ENCODE data around the gene NTN3. TPM values are rescaled to one million over a fixed set of nuclear protein-coding genes. Genes with fewer than 3 reads are reported as not detected.

The NTN3 gene
- total and polyA plus RNA-seq, 12 donors = 0.16 to 1.5 (median 0.32) TPM; not detected in 3

DNA sequence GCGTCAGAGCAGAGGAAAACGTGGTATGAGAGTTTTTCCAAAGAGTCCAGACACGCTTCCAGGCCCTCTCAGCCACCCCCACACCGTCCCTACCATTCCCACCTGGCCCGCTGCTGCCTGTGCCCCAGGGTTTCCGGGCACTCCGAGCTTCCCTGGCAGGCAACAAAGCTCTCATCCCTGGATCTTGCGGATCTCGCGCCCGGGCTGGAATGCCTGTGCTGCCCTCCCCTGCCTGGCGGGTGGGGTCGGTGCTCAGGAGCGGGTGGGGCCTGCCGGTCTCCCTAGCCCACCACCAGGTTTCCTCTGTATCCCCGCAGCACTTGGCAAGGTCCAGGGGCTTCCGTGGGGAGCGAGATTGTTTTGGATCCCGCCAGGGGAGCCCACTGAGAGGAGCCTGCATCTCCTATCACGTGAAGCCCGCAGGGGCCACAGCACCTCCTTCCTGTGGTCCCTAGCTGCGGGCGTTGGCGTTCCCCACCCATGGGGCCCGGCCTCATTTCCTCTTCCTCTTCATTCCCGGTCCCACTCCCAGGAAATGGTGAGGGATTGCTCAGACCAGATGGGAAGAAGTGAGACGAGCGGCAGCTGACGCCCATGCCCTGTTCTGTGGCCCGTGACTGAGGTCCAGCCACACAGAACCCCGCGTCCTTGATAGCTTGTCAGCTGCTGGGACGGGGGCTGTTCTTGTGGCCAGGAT lies 14.9 kb downstream of the NTN3 start:
- H3K4me1 ChIP-seq (replicated peaks in 1 of 2) = no peaks in the 10 kb centered on the region
- 78 to 86% (median 81%) methylated on average over 14 to 33 of the region's 33 CpGs for WGBS, 4 donors
- no peak overlapping the region for H3K27ac ChIP-seq
- TF ChIP-seq, protein P1, sequence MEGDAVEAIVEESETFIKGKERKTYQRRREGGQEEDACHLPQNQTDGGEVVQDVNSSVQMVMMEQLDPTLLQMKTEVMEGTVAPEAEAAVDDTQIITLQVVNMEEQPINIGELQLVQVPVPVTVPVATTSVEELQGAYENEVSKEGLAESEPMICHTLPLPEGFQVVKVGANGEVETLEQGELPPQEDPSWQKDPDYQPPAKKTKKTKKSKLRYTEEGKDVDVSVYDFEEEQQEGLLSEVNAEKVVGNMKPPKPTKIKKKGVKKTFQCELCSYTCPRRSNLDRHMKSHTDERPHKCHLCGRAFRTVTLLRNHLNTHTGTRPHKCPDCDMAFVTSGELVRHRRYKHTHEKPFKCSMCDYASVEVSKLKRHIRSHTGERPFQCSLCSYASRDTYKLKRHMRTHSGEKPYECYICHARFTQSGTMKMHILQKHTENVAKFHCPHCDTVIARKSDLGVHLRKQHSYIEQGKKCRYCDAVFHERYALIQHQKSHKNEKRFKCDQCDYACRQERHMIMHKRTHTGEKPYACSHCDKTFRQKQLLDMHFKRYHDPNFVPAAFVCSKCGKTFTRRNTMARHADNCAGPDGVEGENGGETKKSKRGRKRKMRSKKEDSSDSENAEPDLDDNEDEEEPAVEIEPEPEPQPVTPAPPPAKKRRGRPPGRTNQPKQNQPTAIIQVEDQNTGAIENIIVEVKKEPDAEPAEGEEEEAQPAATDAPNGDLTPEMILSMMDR (IDR thresholded peaks at IDR 0.05) = no peak
- TF ChIP-seq POLR2A (IDR thresholded peaks at IDR 0.05) = no peak
- H3K4me3 ChIP-seq = no peak overlapping the region
- no peak for DNase-seq
- no peaks in the 10 kb centered on the region for H3K9me3 ChIP-seq (replicated peaks in 1 of 3)
- no peaks in the 10 kb centered on the region for H3K36me3 ChIP-seq (replicated peaks in 1 of 2)
- intact Hi-C loops (cut with DNase I) = no loop called here
- H3K27me3 ChIP-seq = no peaks in the 10 kb centered on the region

DNA sequence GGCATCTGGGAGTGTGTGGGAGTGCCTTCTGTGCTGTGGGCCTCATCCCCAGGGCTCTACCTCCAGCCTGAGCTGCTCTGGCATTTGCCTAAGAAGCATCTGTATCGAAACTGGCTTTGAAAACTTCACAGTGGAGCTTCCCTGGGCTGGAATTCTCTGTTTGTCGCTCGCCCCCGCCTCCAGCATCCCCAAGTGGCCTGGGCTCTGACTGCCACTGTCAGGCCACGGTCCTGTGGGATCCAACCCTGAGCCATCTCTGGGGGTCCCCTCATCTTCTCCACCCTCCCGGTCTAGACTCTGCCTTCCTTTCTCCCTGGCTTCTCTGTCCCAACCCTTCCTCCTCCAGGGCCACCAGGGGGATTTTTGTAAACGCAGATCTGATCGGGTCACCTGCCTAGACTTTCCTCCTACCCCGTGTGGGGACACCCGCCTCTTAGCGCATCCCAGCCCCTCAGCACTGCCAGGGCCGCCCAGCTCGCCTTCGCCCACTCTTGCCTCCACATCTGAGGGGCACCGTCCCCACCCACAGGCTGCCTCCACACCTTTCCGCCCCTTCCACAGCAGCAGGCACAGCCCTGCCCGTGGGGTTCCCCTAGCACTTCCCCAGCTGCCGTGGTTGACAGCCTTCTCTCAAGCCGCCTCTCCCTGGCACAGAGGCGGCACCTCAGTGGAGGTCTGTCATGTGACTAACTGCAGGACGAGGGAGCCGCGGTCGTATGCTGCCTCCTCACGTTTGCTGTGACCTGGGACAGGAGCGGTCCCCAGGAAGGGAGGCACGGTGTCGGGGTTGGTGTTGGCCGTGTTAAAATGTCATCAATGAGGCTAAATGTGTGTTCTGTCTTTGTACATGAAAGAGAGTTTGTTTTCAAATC lies 15.8 kb downstream of the NTN3 start:
- Histone ChIP-seq H3K36me3 (replicated peaks in 1 of 2) (no peaks in the 10 kb centered on the region), H3K27ac (peak overlapping the region in 1 of 5 donors; percentile 56), H3K4me3 (no peak overlapping the region), H3K27me3 (no peaks in the 10 kb centered on the region), H3K4me1 (replicated peaks in 1 of 2) (no peaks in the 10 kb centered on the region), H3K9me3 (replicated peaks in 1 of 3) (no peaks in the 10 kb centered on the region)
- peak in 2 of 7 donors; percentile 37 to 84 for DNase-seq
- WGBS, 4 donors = 66 to 75% (median 71%) methylated on average over 24 to 29 of the region's 29 CpGs
- intact Hi-C loops (cut with DNase I) = no loop called here
- TF ChIP-seq, protein P1 (IDR thresholded peaks at IDR 0.05) = peak in 1 of 6 experiments; percentile 24
- no peak for TF ChIP-seq POLR2A (IDR thresholded peaks at IDR 0.05)

DNA sequence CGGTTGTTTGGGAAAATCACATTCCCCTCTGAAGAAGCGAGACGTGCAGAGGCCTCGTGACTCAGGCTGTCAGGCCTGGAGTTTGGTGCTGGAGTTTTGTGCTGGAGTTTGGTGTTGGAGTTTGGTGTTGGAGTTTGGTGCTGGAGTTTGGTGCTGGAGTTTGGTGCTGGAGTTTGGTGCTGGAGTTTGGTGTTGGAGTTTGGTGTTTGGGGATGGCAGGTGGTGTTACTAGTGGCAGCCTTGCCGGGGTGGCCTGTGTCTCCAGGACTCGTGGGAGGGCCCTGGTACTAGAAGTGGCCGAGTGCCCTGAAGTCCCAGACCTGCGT lies 16.4 kb downstream of the NTN3 start:
- no peaks in the 10 kb centered on the region for H3K36me3 ChIP-seq (replicated peaks in 1 of 2)
- H3K27me3 ChIP-seq = no peaks in the 10 kb centered on the region
- no peak overlapping the region for H3K4me3 ChIP-seq
- H3K9me3 ChIP-seq (replicated peaks in 1 of 3) = no peaks in the 10 kb centered on the region
- H3K27ac ChIP-seq = no peak overlapping the region
- no peak for TF ChIP-seq POLR2A (IDR thresholded peaks at IDR 0.05)
- TF ChIP-seq, protein P1 (IDR thresholded peaks at IDR 0.05) = no peak
- no peaks in the 10 kb centered on the region for H3K4me1 ChIP-seq (replicated peaks in 1 of 2)
- no peak for DNase-seq
- intact Hi-C loops (cut with DNase I) = no loop called here
- WGBS, 4 donors = 56 to 92% (median 69%) methylated on average over 7 to 8 of the region's 8 CpGs

DNA sequence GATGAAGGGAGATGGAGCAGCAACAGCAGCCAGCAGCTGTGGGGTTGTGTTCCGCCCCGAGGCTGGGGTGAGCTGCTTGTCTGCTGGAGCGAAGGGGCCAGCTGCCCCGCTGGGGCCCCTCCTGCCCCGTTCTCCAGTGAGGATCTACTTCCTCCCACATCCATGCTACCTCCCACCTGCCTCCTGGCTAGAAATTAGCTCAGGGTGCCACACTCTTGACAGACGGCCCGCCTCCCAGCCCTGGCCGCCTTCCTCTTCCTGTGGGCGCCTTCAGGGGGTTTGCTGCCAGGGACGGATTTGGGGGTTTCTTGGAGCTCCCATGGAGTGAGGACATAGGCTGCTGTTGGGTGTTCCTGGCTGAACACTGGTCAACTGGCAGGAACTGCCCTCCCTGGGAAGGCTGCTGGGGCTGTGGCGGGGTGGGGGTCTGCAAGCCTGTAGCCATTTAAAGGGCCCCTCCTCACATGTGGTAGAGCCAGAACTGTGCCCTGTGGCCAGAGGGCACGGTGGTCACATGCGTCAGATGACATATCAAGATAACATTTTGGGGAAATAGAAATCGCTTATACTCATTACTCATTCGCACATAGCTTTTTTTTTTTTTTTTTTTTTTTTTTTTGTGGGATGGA lies 16.9 kb downstream of the NTN3 start:
- Histone ChIP-seq H3K4me1 (replicated peaks in 1 of 2) (no peaks in the 10 kb centered on the region), H3K4me3 (no peak overlapping the region), H3K36me3 (replicated peaks in 1 of 2) (no peaks in the 10 kb centered on the region), H3K27me3 (no peaks in the 10 kb centered on the region), H3K27ac (no peak overlapping the region), H3K9me3 (replicated peaks in 1 of 3) (no peaks in the 10 kb centered on the region)
- DNase-seq = no peak
- intact Hi-C loops (cut with DNase I) = no loop called here
- TF ChIP-seq POLR2A (IDR thresholded peaks at IDR 0.05) = no peak
- WGBS, 4 donors = 69 to 80% (median 74%) methylated on average over 12 to 15 of the region's 15 CpGs
